Measurements from ENCODE around the gene ZFYVE19. TPM values are rescaled to one million over a fixed set of nuclear protein-coding genes. Genes with fewer than 3 reads are reported as not detected.

The ZFYVE19 gene
- total and polyA plus RNA-seq, 2 of the 13 experiments (the other 11 are each of a cell fraction or from before 2014, with no cell fraction given), result 23.3 to 44.0 TPM

GRCh38 chr15:40763801-40764628 lies 42.9 kb upstream of the ZFYVE19 start, which contains the start of gene GCHFR (continued):
- TF ChIP-seq ZNF775 (CRISPR knock-in tag; IDR thresholded peaks at IDR 0.05; ENCODE audit: borderline replicate concordance) (no peak; the same call in 1 of the 2 replicates), PRPF4 (IDR thresholded peaks at IDR 0.05; ENCODE audit: low read depth, low read length, poor library complexity, severe bottlenecking) (no peak), FOXK2 (IDR thresholded peaks at IDR 0.05) (no peak), ATF7-NPFF (CRISPR knock-in tag; IDR thresholded peaks at IDR 0.05; ENCODE audit: low read depth) (peak; percentile 90; the same call in 1 of the 2 replicates), CCAR2 (optimal IDR thresholded peaks at IDR 0.05; ENCODE audit: low read depth, low read length) (no peak), NFAT5 (CRISPR knock-in tag; IDR thresholded peaks at IDR 0.05) (0 out of 2 replicates have a peak, but pooled peaks have one; percentile 18), SP2 (CRISPR knock-in tag; IDR thresholded peaks at IDR 0.05) (peak; percentile 52; the same call in 1 of the 2 replicates), ZBTB34 (CRISPR knock-in tag; IDR thresholded peaks at IDR 0.05) (peak; percentile 17; the same call in 1 of the 2 replicates), ZNF546 (CRISPR knock-in tag; conservative IDR thresholded peaks at IDR 0.05) (peak; percentile 84), ZBTB20 (CRISPR knock-in tag; IDR thresholded peaks at IDR 0.05; ENCODE audit: borderline replicate concordance, low read depth) (peak; percentile 63; the same call in 1 of the 2 replicates), DR1 (CRISPR knock-in tag; IDR thresholded peaks at IDR 0.05) (no peak), ZNF225 (CRISPR knock-in tag; IDR thresholded peaks at IDR 0.05) (no peak; the same call in 1 of the 2 replicates), MZF1 (CRISPR knock-in tag; IDR thresholded peaks at IDR 0.05; ENCODE audit: borderline replicate concordance) (no peak), ZNF549 (CRISPR knock-in tag; IDR thresholded peaks at IDR 0.05) (no peak), DZIP1 (CRISPR knock-in tag; IDR thresholded peaks at IDR 0.05) (peak; percentile 66; the same call in 1 of the 2 replicates), ZMYM2 (CRISPR knock-in tag; IDR thresholded peaks at IDR 0.05) (peak; percentile 57; the same call in 1 of the 2 replicates), ZBTB38 (CRISPR knock-in tag; IDR thresholded peaks at IDR 0.05) (peak; percentile 72), BCL6 (CRISPR knock-in tag; IDR thresholded peaks at IDR 0.05) (no peak), FOXA3 (CRISPR knock-in tag; IDR thresholded peaks at IDR 0.05) (peak; percentile 21; the same call in 1 of the 2 replicates), KAT8 (CRISPR knock-in tag; IDR thresholded peaks at IDR 0.05) (peak; percentile 67), PAF1 (CRISPR knock-in tag; IDR thresholded peaks at IDR 0.05) (no peak)

Measured in HepG2 (cell line).